GM12878 (cell line): ENCODE measurements around the gene CD244. TPM values are rescaled to one million over a fixed set of nuclear protein-coding genes. Genes with fewer than 3 reads are reported as not detected.

Experiments used
- ATAC-seq: fragments of 200-7000 bp; cut with Tn5 transposase; 3 replicates; pipeline ENCODE4 v1.9.1; 2020; ENCODE audit warnings: mild to moderate bottlenecking, moderate library complexity
- BruUV-seq: library from RNA; stranded (reverse); fragments of 400-500 nt; replicated peaks from 2 replicates; lab custom pipeline; 2021; lab: Mats Ljungman, UMichigan
- CTCF ChIA-PET: fragments of 300-600 bp; sonication (Branson Sonifier 250); formaldehyde crosslinking; extraction: SDS; loops from one replicate; lab custom pipeline; 2021; ENCODE audit warnings: inconsistent platforms; lab: Yijun Ruan, JAX
- POLR2A ChIA-PET: fragments of 350-600 bp; formaldehyde crosslinking; extraction: SDS; loops from one replicate; lab custom pipeline; 2021; ENCODE audit warnings: inconsistent platforms; lab: Charles Lee
- RAD21 ChIA-PET: fragments of 300-600 bp; sonication (Branson Sonifier 250); formaldehyde crosslinking; loops from one replicate; lab custom pipeline; 2023; ENCODE audit warnings: antibody characterized with exemption; ENCODE audit not compliant: unreplicated experiment; lab: Charles Lee
- SMC1A ChIA-PET: fragments of 300-600 bp; sonication (Branson Sonifier 250); formaldehyde crosslinking; loops from one replicate; lab custom pipeline; 2023; ENCODE audit not compliant: unreplicated experiment, uncharacterized antibody; lab: Charles Lee
- DNase-seq: peaks from one replicate; pipeline ENCODE4 v3.0.0-alpha.2; 2011; ENCODE audit warnings: low read depth, low spot score
- FAIRE-seq: peaks from 3 replicates; lab custom pipeline; 2011; peaks lifted over from hg19 to GRCh38; lab: Jason Lieb, UNC
- H2AFZ ChIP-seq: 2 replicates; pipeline ENCODE4 v1.6.0; 2011; ENCODE audit warnings: low read depth, low read length, control low read depth; ENCODE audit not compliant: control insufficient read depth
- H3K27ac ChIP-seq: 2 replicates; pipeline ENCODE4 v1.5.1; 2011; ENCODE audit warnings: control low read depth; ENCODE audit not compliant: control insufficient read depth, insufficient read depth
- H3K27me3 ChIP-seq, 2 experiments: replicated peaks in 1 of 2; 2 replicates each; pipeline versions ENCODE4 v1.6.0 to v1.6.1; 2011; ENCODE audit warnings: low read length in 1 of 2; ENCODE audit not compliant: control insufficient read depth in 2 of 2, insufficient read depth in 2 of 2
- H3K36me3 ChIP-seq, 2 experiments: 2 replicates each; pipeline ENCODE4 v1.5.1; 2011; ENCODE audit warnings: low read length in 1 of 2; ENCODE audit not compliant: control insufficient read depth in 2 of 2, insufficient read depth in 2 of 2
- H3K4me1 ChIP-seq: 2 replicates; pipeline ENCODE4 v1.6.1; 2011; ENCODE audit warnings: mild to moderate bottlenecking, low read length, moderate library complexity, mixed read lengths; ENCODE audit not compliant: control insufficient read depth, insufficient read depth
- H3K4me2 ChIP-seq: 2 replicates; pipeline ENCODE4 v1.6.0; 2011; ENCODE audit warnings: control low read depth; ENCODE audit not compliant: control insufficient read depth, insufficient read depth
- H3K4me3 ChIP-seq: fragments of 200-600 bp; sonication (generic); 2 replicates; pipeline ENCODE4 v1.5.1; 2016
- H3K79me2 ChIP-seq: 2 replicates; pipeline ENCODE4 v1.6.0; 2011; ENCODE audit warnings: low read length; ENCODE audit not compliant: control insufficient read depth, insufficient read depth
- H3K9ac ChIP-seq: 2 replicates; pipeline ENCODE4 v1.8.0; 2011; ENCODE audit warnings: low read length, control low read depth, mixed read lengths; ENCODE audit not compliant: control insufficient read depth, insufficient read depth
- H3K9me3 ChIP-seq: replicated peaks from 3 replicates; pipeline ENCODE4 v1.5.1; 2011; ENCODE audit warnings: mild to moderate bottlenecking, low read length; ENCODE audit not compliant: control insufficient read depth, insufficient read depth
- H4K20me1 ChIP-seq: 2 replicates; pipeline ENCODE4 v1.6.0; 2011; ENCODE audit not compliant: control insufficient read depth, insufficient read depth
- BHLHE40 ChIP-seq, 2 experiments: fragments of 450-650 bp in 1 of 2; IDR thresholded peaks; 2 replicates each; pipeline ENCODE4 v1.6.1; 2011 to 2017; ENCODE audit warnings: low read depth in 2 of 2, borderline replicate concordance in 1 of 2, improper control_type of control experiment in 1 of 2, low read length in 1 of 2, mild to moderate bottlenecking in 1 of 2
- NFYB ChIP-seq: IDR thresholded peaks from 2 replicates; pipeline ENCODE4 v1.6.1; 2011; ENCODE audit warnings: low read depth, mild to moderate bottlenecking, low read length, improper control_type of control experiment, moderate library complexity; ENCODE audit not compliant: insufficient read depth
- POU2F2 ChIP-seq: IDR thresholded peaks from 3 replicates; pipeline ENCODE4 v1.6.1; 2011; ENCODE audit warnings: low read depth, mild to moderate bottlenecking, low read length, borderline replicate concordance
- RAD51 ChIP-seq: fragments of 450-650 bp; IDR thresholded peaks from 2 replicates; pipeline ENCODE4 v1.6.1; 2016; ENCODE audit warnings: moderate library complexity, mild to moderate bottlenecking, inconsistent platforms
- RUNX3 ChIP-seq: IDR thresholded peaks from 2 replicates; pipeline ENCODE4 v1.6.1; 2012; ENCODE audit warnings: low read length, inconsistent platforms
- ZNF592 ChIP-seq: fragments of 450-650 bp; IDR thresholded peaks from 2 replicates; pipeline ENCODE4 v1.6.1; 2017; ENCODE audit warnings: mild to moderate bottlenecking, moderate library complexity
- ZNF687 ChIP-seq: fragments of 450-650 bp; IDR thresholded peaks from 2 replicates; pipeline ENCODE4 v1.6.1; 2017; ENCODE audit warnings: mild to moderate bottlenecking, moderate library complexity
- WGBS: methylation state at CpG from one replicate; pipeline ENCODE4 v1.1.6; 2016; ENCODE audit warnings: low lambda C conversion rate; ENCODE audit not compliant: insufficient replicate concordance, insufficient coverage; ENCODE audit errors: missing lambda C conversion rate; 5-methylcytosine and 5-hydroxymethylcytosine counted together
- in situ Hi-C: fragments of 300-500 bp; cut with MboI; formaldehyde crosslinking; loops from 9 replicates; pipeline ENCODE4 v1.14.3; 2018; ENCODE audit warnings: mixed read lengths
- intact Hi-C: fragments of 100-400 bp; cut with micrococcal nuclease; formaldehyde crosslinking; loops from one replicate; pipeline ENCODE4 v1.14.2; 2022; ENCODE audit not compliant: unreplicated experiment
- polyA plus RNA-seq, 11 experiments: library from polyadenylated mRNA; depleted of rRNA in 4 of 11; unstranded in 6 of 11; stranded (reverse) in 5 of 11; fragments of >200 nt; fragmentation: Nextera tagmentation in 4 of 11; fragmentation: Illumina TruSeq in 1 of 11; extraction: Ambion mirVana in 4 of 11; extraction: Trizol in 1 of 11; gene quantifications; 1 replicate in 1 of 11; 2 replicates in 10 of 11; pipeline versions ENCODE4 v1.2.1 to v1.2.3, GENCODE V29; 2011 to 2016; ENCODE audit warnings: inconsistent platforms in 2 of 11, missing spikeins in 2 of 11, low read depth in 1 of 11
- total RNA-seq, 4 experiments: library from RNA; depleted of rRNA in 3 of 4; stranded (reverse); fragments of >200 nt in 3 of 4; fragmentation: Illumina TruSeq in 1 of 4; extraction: Trizol in 1 of 4; gene quantifications; 2 replicates each; pipeline versions ENCODE4 v1.2.1 to v1.2.3, GENCODE V29; 2013 to 2021
- TF ChIP-seq, protein P1 (sequence below): fragments of 450-650 bp; formaldehyde crosslinking; IDR thresholded peaks from 2 replicates; pipeline ENCODE4 v1.5.0; 2022; ENCODE audit warnings: mild to moderate bottlenecking, missing genetic modification characterization

The CD244 gene
- total and polyA plus RNA-seq, 10 of the 15 experiments (the other 5 are each of a cell fraction or from before 2014, with no cell fraction given) = 0.24 to 13.6 (median 0.73) TPM

GRCh38 chr1:160830321-160831153 lies 32.1 kb downstream of the CD244 start:
- no peaks in the 10 kb centered on the region for H3K4me1 ChIP-seq
- SMC1A ChIA-PET = interaction anchor here (0.8 to 7.5 kb wide), 20 partner anchors 12 to 216 kb away, joined by 3 to 143 read pairs (median 6); partner anchors contain the start of genes ITLN2, LY9, SLAMF7 and USF1
- DNase-seq (no peak), ATAC-seq (peak; percentile 98), FAIRE-seq (peak; percentile 85)
- H3K9me3 ChIP-seq = no peaks in the 10 kb centered on the region
- H3K79me2 ChIP-seq = no peaks in the 10 kb centered on the region
- H3K27ac ChIP-seq = no peak overlapping the region
- intact Hi-C loops (loop anchor here (1.0 to 2.0 kb wide), 5 partner anchors 34 to 156 kb away; partner anchors contain the start of gene LY9), in situ Hi-C loops (loop anchor here (5.0 kb wide), 2 partner anchors 53 to 103 kb away; no protein-coding TSS in a partner anchor)
- CTCF ChIA-PET = interaction anchor here (0.6 to 4.3 kb wide), 31 partner anchors 12 to 402 kb away, joined by 3 to 188 read pairs (median 4); partner anchors contain the start of genes CD244, ITLN2 and LY9
- H3K27me3 ChIP-seq = no peaks in the 10 kb centered on the region
- no peaks in the 10 kb centered on the region for H3K36me3 ChIP-seq
- RAD21 ChIA-PET = interaction anchor here (0.6 to 10.9 kb wide), 12 partner anchors 25 to 155 kb away, joined by 3 to 193 read pairs (median 5); no protein-coding TSS in a partner anchor
- no peak overlapping the region for H3K9ac ChIP-seq
- 46% methylated on average over 8 of the region's 8 CpGs for WGBS
- POLR2A ChIA-PET = interaction anchor here (0.5 to 1.4 kb wide), 4 partner anchors 54 to 156 kb away, joined by 3 to 5 read pairs (median 4); no protein-coding TSS in a partner anchor
- H4K20me1 ChIP-seq = no peaks in the 10 kb centered on the region
- H3K4me2 ChIP-seq = no peak overlapping the region
- no TSS peak for BruUV-seq
- H3K4me3 ChIP-seq = no peak overlapping the region
- no peak overlapping the region for H2AFZ ChIP-seq
- TF ChIP-seq RUNX3 (0 out of 2 replicates have a peak, but pooled peaks have one; percentile 13), ZNF687 (peak; percentile 78), RAD51 (no peak), NFYB (no peak), BHLHE40 (IDR thresholded peaks at IDR 0.05; ENCODE audit: borderline replicate concordance in 1 of 2, low read depth in 2 of 2, low read length in 1 of 2) (peak in 1 of 2 experiments; percentile 17; a peak in 1 of 4 replicates), ZNF592 (peak; percentile 54; the same call in 1 of the 2 replicates), POU2F2 (0 out of 3 replicates have a peak, but pooled peaks have one; percentile 12)
- TF ChIP-seq, protein P1, sequence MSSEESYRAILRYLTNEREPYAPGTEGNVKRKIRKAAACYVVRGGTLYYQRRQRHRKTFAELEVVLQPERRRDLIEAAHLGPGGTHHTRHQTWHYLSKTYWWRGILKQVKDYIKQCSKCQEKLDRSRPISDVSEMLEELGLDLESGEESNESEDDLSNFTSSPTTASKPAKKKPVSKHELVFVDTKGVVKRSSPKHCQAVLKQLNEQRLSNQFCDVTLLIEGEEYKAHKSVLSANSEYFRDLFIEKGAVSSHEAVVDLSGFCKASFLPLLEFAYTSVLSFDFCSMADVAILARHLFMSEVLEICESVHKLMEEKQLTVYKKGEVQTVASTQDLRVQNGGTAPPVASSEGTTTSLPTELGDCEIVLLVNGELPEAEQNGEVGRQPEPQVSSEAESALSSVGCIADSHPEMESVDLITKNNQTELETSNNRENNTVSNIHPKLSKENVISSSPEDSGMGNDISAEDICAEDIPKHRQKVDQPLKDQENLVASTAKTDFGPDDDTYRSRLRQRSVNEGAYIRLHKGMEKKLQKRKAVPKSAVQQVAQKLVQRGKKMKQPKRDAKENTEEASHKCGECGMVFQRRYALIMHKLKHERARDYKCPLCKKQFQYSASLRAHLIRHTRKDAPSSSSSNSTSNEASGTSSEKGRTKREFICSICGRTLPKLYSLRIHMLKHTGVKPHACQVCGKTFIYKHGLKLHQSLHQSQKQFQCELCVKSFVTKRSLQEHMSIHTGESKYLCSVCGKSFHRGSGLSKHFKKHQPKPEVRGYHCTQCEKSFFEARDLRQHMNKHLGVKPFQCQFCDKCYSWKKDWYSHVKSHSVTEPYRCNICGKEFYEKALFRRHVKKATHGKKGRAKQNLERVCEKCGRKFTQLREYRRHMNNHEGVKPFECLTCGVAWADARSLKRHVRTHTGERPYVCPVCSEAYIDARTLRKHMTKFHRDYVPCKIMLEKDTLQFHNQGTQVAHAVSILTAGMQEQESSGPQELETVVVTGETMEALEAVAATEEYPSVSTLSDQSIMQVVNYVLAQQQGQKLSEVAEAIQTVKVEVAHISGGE (CRISPR knock-in tag) = no peak
